B cell (primary cell): ENCODE data around the gene FBLN2. TPM values are rescaled to one million over a fixed set of nuclear protein-coding genes. Genes with fewer than 3 reads are reported as not detected.

Experiments used
- ATAC-seq: fragments of 200-7000 bp; cut with Tn5 transposase; one replicate; pipeline ENCODE4 v1.10.0; 2021; ENCODE audit warnings: low read depth, mild to moderate bottlenecking, moderate number of reproducible peaks, moderate library complexity
- CTCF ChIA-PET: fragments of 350-600 bp; sonication (Branson Sonifier 250); formaldehyde crosslinking; loops from one replicate; lab custom pipeline; 2021; ENCODE audit warnings: antibody characterized with exemption, inconsistent platforms; lab: Charles Lee
- POLR2A ChIA-PET: fragments of 350-600 bp; sonication (Branson Sonifier 250); formaldehyde crosslinking; loops from one replicate; lab custom pipeline; 2021; ENCODE audit warnings: antibody characterized with exemption; lab: Charles Lee
- DNase-seq: peaks from one replicate; pipeline ENCODE4 v3.0.0; 2013
- H2AFZ ChIP-seq: 2 replicates; pipeline ENCODE4 v1.6.1; 2012; ENCODE audit warnings: mild to moderate bottlenecking, low read depth, low read length; ENCODE audit not compliant: insufficient read depth, poor library complexity, severe bottlenecking
- H3K27ac ChIP-seq, 2 donors: 1 replicate in 1 of 2; 2 replicates in 1 of 2; pipeline ENCODE4 v1.5.1; 2012 to 2013; ENCODE audit warnings: low read length in 2 of 2, mild to moderate bottlenecking in 2 of 2, moderate library complexity in 1 of 2
- H3K27me3 ChIP-seq, 4 experiments: fragments of 200-600 bp in 1 of 4; sonication (generic) in 1 of 4; replicated peaks in 1 of 4; 1 replicate in 2 of 4; 2 replicates in 2 of 4; pipeline versions ENCODE4 v1.6.1 to v1.7.0; 2013 to 2016; ENCODE audit warnings: low read length in 3 of 4, mild to moderate bottlenecking in 2 of 4, mixed read lengths in 1 of 4, moderate library complexity in 1 of 4; ENCODE audit not compliant: insufficient read depth in 4 of 4, control insufficient read depth in 3 of 4; ENCODE audit errors: control extremely low read depth in 1 of 4
- H3K36me3 ChIP-seq, 2 experiments: replicated peaks in 1 of 2; 1 replicate in 1 of 2; 2 replicates in 1 of 2; pipeline versions ENCODE4 v1.6.1 to v1.7.1; 2013; ENCODE audit warnings: low read length in 1 of 2; ENCODE audit not compliant: insufficient read depth in 2 of 2, control insufficient read depth in 1 of 2; ENCODE audit errors: control extremely low read depth in 1 of 2, extremely low read depth in 1 of 2
- H3K4me1 ChIP-seq, 2 donors: fragments of 200-600 bp in 1 of 2; sonication (generic) in 1 of 2; 1 replicate in 1 of 2; 2 replicates in 1 of 2; pipeline versions ENCODE4 v1.5.1 to v1.6.1; 2013 to 2017; ENCODE audit warnings: low read length in 2 of 2; ENCODE audit not compliant: control insufficient read depth in 2 of 2, insufficient read depth in 2 of 2
- H3K4me2 ChIP-seq: replicated peaks from 2 replicates; pipeline ENCODE3; 2012; ENCODE audit warnings: mild to moderate bottlenecking, low read depth, low read length; ENCODE audit not compliant: poor library complexity, severe bottlenecking
- H3K4me3 ChIP-seq, 5 experiments: fragments of 200-600 bp in 1 of 5; sonication (generic) in 1 of 5; 1 replicate in 3 of 5; 2 replicates in 2 of 5; pipeline versions ENCODE4 v1.5.1 to v1.7.0; 2011 to 2016; ENCODE audit warnings: low read length in 4 of 5, mild to moderate bottlenecking in 4 of 5, low read depth in 2 of 5, control low read depth in 1 of 5, moderate library complexity in 1 of 5; ENCODE audit not compliant: insufficient read depth in 1 of 5; ENCODE audit errors: control extremely low read depth in 1 of 5, extremely low read depth in 1 of 5
- H3K79me2 ChIP-seq: fragments of 200-600 bp; sonication (generic); one replicate; pipeline ENCODE4 v1.6.0; 2016; ENCODE audit warnings: low read length; ENCODE audit not compliant: control insufficient read depth, insufficient read depth
- H3K9ac ChIP-seq: fragments of 200-600 bp; sonication (generic); 2 replicates; pipeline ENCODE4 v1.6.1; 2017; ENCODE audit warnings: mild to moderate bottlenecking, low read length, moderate library complexity
- H3K9me3 ChIP-seq, 3 donors: one replicate each; pipeline versions ENCODE4 v1.6.1 to v1.7.1; 2013; ENCODE audit warnings: low read length in 2 of 3; ENCODE audit not compliant: control insufficient read depth in 2 of 3, insufficient read depth in 1 of 3; ENCODE audit errors: control extremely low read depth in 1 of 3
- H4K20me1 ChIP-seq: 2 replicates; pipeline ENCODE4 v1.6.0; 2012; ENCODE audit warnings: mild to moderate bottlenecking, low read length; ENCODE audit not compliant: insufficient read depth, control insufficient read depth, poor library complexity, severe bottlenecking
- H3K27ac Mint-ChIP-seq: one replicate; pipeline ENCODE4 v1.8.0; 2021; ENCODE audit warnings: mixed read lengths
- H3K27me3 Mint-ChIP-seq: one replicate; pipeline ENCODE4 v1.8.0; 2021; ENCODE audit warnings: mixed read lengths
- H3K4me1 Mint-ChIP-seq: one replicate; pipeline ENCODE4 v1.8.0; 2021; ENCODE audit warnings: mixed read lengths
- H3K4me3 Mint-ChIP-seq: one replicate; pipeline ENCODE4 v1.8.0; 2021; ENCODE audit warnings: mixed read lengths
- H3K9me3 Mint-ChIP-seq: one replicate; pipeline ENCODE4 v1.8.0; 2022; ENCODE audit warnings: mixed read lengths; ENCODE audit not compliant: insufficient read depth
- CTCF ChIP-seq: fragments of 200-600 bp; IDR thresholded peaks from one replicate; pipeline ENCODE4 v1.8.0; 2022; ENCODE audit warnings: antibody characterized with exemption, mild to moderate bottlenecking
- EZH2 ChIP-seq: IDR thresholded peaks from 2 replicates; pipeline ENCODE4 v1.6.1; 2012; ENCODE audit warnings: borderline replicate concordance, low read depth, mild to moderate bottlenecking, moderate library complexity, low read length; ENCODE audit not compliant: insufficient read depth, poor library complexity, severe bottlenecking
- WGBS: methylation state at CpG from one replicate; pipeline ENCODE4 v1.1.5; 2013; ENCODE audit warnings: missing lambda C conversion rate; ENCODE audit not compliant: insufficient coverage; 5-methylcytosine and 5-hydroxymethylcytosine counted together
- intact Hi-C: fragments of 100-400 bp; cut with micrococcal nuclease; formaldehyde crosslinking; loops from one replicate; pipeline ENCODE4 v1.10.0; 2022
- polyA plus RNA-seq: library from polyadenylated mRNA; depleted of rRNA; stranded (reverse); fragments of >200 nt; gene quantifications from 2 replicates; pipeline ENCODE4 v1.2.3, GENCODE V29; 2012
- total RNA-seq, 2 donors: library from RNA; stranded (reverse); fragments of 120-200 nt in 1 of 2; gene quantifications; 1 replicate in 1 of 2; 2 replicates in 1 of 2; pipeline versions ENCODE4 v1.2.3 to v1.2.4, GENCODE V29; 2013 to 2022

FBLN2 gene
- total and polyA plus RNA-seq, 2 donors (not counting 1 experiment from before 2014, with no cell fraction given): 3.6 to 8.2 TPM

- ChIA-PET POLR2A (no interaction called here), CTCF (no interaction called here)
- no peaks in the 10 kb centered on the region for H3K79me2 ChIP-seq
- Mint-ChIP-seq H3K4me1 (no peaks in the 10 kb centered on the region), H3K27me3 (peaks cover 3% of the 10 kb centered on the region), H3K4me3 (no peak overlapping the region), H3K27ac (no peak overlapping the region), H3K9me3 (no peaks in the 10 kb centered on the region)
- ATAC-seq (no peak), DNase-seq (no peak)
- no peak overlapping the region for H3K27ac ChIP-seq
- 98% methylated on average over 8 of the region's 8 CpGs for WGBS
- H3K4me2 ChIP-seq: no peak overlapping the region
- no peak overlapping the region for H2AFZ ChIP-seq
- H3K9me3 ChIP-seq: no peaks in the 10 kb centered on the region
- no peaks in the 10 kb centered on the region for H3K4me1 ChIP-seq
- H3K9ac ChIP-seq: no peak overlapping the region
- no peak overlapping the region for H3K4me3 ChIP-seq
- H3K36me3 ChIP-seq: no peaks in the 10 kb centered on the region
- TF ChIP-seq EZH2 (no peak), CTCF (no peak)
- intact Hi-C loops: no loop called here
- no peaks in the 10 kb centered on the region for H4K20me1 ChIP-seq
- H3K27me3 ChIP-seq: no peaks in the 10 kb centered on the region
Measured at GRCh38 chr3:13502791-13503060, 46.2 kb upstream of the FBLN2 start.

DNA sequence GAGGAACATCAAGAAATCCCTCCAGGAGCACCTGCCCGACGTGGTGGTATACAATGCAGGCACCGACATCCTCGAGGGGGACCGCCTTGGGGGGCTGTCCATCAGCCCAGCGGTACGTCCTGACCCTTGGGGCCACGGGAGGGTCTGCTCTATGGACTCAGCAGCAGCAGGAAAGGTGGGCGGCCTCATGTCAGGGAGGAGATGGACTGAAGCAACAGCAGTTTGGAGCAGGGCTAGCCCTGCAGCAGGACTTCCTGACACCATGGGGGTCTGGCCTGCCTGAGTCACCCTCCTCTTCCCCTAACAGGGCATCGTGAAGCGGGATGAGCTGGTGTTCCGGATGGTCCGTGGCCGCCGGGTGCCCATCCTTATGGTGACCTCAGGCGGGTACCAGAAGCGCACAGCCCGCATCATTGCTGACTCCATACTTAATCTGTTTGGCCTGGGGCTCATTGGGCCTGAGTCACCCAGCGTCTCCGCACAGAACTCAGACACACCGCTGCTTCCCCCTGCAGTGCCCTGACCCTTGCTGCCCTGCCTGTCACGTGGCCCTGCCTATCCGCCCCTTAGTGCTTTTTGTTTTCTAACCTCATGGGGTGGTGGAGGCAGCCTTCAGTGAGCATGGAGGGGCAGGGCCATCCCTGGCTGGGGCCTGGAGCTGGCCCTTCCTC, 44.6 kb upstream of the FBLN2 start:
- no peaks in the 10 kb centered on the region for H3K27me3 ChIP-seq
- no peaks in the 10 kb centered on the region for H3K79me2 ChIP-seq
- H4K20me1 ChIP-seq: no peaks in the 10 kb centered on the region
- Mint-ChIP-seq H3K27ac (no peak overlapping the region), H3K27me3 (peaks cover 3% of the 10 kb centered on the region), H3K4me3 (no peak overlapping the region), H3K9me3 (no peaks in the 10 kb centered on the region), H3K4me1 (no peaks in the 10 kb centered on the region)
- ChIA-PET POLR2A (no interaction called here), CTCF (no interaction called here)
- H3K27ac ChIP-seq: no peak overlapping the region
- H3K9me3 ChIP-seq: no peaks in the 10 kb centered on the region
- no peaks in the 10 kb centered on the region for H3K36me3 ChIP-seq
- TF ChIP-seq CTCF (no peak), EZH2 (no peak)
- H3K4me3 ChIP-seq: no peak overlapping the region
- H3K4me1 ChIP-seq: no peaks in the 10 kb centered on the region
- H3K9ac ChIP-seq: no peak overlapping the region
- DNase-seq (no peak), ATAC-seq (no peak)
- no peak overlapping the region for H2AFZ ChIP-seq
- 91% methylated on average over 23 of the region's 23 CpGs for WGBS
- H3K4me2 ChIP-seq: no peak overlapping the region
- intact Hi-C loops: no loop called here
